IPS-NIHi11 (cell line): ENCODE data around the gene ZSCAN10.

Experiments used
- DNase-seq: peaks from one replicate; pipeline ENCODE4 v3.0.0; 2012; ENCODE audit warnings: mixed read lengths, low spot score

Gene ZSCAN10

DNA sequence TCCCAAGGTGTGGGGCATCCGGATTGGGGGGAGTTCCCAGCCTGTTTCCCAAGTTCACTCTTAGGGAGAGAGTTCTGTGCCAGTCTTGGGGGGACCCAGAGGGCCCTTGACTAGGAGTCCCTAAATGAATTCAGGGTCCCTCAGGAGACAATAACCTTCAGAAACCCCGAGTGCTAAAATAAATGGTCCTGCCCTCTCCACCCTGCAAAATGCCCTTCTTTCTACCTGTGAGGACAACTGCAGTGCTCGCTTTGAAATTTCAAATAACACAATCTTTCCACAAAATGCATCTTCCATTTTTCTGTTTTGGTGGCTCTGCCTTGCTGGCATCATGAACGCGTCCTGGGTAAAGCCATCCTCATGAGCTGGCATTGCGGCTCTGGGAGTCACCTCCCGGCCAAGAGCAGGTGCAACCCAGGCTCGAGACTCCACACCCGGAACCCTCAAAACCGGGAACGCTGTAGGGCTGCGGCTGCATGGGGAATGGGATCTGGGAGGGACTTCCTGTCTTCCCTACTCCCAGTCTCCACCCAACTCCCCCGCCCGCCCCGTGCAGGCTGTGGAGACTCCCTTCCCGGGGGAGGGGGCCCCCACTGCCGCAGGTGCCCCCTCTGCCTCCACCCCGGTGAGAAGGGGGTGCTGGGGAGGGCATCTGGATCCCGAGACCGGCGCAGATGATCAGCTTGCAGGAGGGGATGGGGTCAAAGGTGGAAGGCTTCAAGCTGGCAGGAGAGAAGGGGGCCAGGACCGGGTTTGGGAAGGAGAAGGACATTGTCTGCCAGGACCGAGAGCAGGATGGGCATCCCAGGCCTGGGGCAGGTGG is 13.2 kb upstream of the ZSCAN10 start, which contains the start of gene ZNF205:
Gene ZNF205, plus strand, starts transcription at position 529 of the 823 bp plus-strand sequence. CDS start 845 bp downstream, outside the sequence.
- DNase-seq = peak; percentile 90

DNA sequence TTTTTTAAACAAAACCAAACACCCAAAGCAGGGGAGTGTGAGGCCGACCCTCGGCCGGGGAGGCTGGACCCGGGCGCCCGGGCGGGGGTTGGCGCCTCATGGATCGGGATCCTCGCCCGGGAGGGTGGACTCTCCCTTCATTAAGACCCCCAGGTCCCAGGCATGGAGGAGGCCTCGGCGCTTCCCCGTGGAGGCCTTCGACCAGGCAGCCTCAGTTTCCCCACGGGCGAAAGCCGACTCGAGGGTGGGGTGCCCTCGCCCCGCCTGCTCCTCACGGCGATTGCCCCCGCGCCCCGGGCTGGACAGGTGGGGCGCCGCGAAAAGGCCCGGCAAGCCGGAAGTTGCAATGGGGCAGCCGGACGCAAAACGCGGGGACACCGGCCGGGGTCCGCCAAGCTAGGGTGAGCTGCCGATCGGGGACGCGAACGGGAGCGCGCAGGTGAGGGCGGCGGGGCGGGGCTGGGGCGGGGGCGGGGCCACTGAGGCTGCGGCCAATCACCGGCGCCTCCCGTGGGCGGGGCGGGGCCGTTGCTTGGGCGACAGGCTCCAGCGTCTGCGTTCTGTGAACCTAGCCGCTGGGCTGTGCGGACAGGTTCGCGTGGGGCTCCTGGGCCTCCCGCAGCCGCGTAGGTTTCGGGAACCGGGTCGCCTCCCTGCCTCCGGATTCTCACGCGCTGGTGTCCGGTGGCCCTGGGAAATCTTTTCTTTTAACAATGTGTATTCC is 7.3 kb upstream of the ZSCAN10 start:
- DNase-seq = peak; percentile 96

DNA sequence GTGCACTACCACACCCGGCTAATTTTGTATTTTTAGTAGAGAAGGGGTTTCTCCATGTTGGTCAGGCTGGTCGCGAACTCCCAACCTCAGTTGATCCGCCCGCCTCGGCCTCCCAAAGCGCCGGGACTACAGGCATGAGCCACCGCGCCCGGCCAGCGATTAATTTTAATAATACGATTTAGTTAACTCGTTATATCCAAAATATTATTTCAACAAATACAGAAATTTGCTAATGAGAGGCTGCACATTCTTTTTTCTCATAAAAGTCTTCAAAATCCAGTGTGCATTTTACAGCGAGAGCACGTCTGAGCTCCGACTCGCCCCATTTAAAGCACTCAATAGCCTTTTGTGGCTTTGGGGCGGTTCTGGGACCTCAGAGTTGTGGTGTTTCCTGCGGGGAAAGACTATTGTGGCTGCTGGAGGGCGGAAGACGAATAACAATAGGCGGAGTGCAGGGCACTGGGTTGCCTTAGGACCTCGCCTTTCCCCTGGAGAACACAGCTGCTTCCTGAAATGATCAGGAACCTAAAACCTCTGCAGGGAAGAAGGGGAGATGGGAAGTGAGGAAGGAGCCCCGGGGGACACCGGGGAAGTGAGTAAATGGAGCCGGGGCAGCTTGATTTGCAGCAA is 2.9 kb upstream of the ZSCAN10 start:
- DNase-seq = peak; percentile 39

GRCh38 chr16:3101018-3101840 is 2.1 kb upstream of the ZSCAN10 start:
- no peak for DNase-seq

GRCh38 chr16:3099732-3100499 is 822 bp upstream of the ZSCAN10 start:
- DNase-seq = peak; percentile 89

DNA sequence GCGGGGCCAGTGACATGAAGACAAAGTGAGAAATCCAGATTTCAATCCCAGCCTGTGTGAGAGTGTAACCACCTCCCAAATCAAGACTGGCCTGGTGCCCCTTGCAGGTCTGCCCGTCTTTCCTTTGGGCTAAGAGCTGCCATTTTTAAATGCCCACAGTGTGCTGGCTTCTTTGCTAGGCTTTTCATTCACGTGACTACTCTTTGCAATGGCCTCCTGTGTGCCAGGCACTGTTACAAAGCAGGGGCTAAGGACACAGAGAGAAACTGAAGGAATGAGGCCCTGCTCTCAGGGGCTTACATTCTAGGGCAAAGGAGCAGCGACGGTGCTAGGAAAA is 269 bp upstream of the ZSCAN10 start:
- no peak for DNase-seq

DNA sequence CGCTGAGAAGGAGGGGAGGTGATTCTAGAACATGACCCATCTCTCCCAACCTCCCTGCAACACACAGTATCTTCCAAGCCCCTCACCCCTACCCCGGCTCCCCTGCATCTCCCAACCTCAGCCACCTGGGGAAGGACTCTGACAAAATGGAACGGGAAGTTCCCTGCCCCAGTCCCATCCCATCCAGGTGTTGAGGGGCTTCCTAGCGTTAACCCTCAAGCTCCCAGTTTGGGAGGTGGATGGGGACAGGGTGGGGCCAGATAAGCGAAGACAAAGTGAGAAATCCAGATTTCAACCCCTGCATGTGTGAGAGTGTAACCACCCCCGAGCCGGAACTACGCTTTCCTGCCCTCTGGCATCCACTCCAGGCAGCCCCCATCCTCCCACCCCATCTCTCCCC is 1.8 kb downstream of the ZSCAN10 start:
- DNase-seq = peak; percentile 32

DNA sequence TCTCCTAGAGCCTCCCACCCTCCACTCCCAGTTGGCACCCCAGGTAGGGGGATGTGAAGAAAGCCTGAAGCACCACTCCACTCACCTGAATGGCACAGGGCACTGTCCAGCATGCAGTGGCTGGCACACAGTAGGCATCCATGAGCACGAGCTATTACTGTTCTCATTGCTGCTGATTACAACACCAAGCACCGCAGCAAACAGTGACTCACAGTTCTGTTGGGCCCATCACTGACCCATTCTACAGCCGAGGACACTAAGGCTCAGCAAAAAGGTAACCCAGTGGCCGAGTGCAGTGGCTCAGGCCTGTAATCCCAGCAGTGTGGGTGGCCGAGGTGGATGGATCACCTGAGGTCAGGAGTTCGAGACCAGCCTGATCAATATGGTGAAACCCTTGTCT is 2.7 kb downstream of the ZSCAN10 start:
- DNase-seq = no peak

- DNase-seq = no peak
These were observed 3.2 kb downstream of the ZSCAN10 start for GRCh38 chr16:3095869-3096268.

DNA sequence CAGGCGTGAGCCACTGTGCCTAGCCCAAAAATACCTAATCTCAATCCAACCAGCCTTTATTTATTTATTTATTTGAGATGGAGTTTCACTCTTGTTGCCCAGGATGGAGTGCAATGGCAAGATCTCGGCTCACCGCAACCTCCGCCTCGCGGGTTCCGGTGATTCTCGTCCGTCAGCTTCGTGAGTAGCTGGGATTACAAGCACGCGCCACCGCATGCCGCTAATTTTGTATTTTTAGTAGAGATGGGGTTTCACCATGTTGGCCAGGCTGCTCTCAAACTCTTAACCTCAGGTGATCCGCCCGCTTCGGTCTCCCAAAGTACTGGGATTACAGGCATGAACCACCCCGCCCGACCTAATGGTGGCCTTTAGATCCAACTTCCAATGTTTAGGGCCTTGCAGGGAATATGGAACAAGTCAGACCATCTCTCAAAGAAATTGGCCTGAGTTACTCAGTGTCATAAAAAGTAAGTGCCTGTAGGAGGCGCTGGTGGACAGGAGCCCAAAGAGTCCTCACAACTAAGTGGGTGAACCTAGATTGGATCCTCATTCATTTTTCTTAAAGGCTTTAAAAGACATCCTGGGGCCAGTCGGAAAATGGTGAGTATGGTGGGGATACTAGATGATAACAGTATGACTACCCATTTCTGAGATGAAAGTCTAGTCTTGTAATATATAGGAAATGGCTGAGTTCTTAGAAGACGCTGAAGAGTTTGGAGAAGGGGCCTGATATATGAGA is 4.6 kb downstream of the ZSCAN10 start:
- peak; percentile 79 for DNase-seq

GRCh38 chr16:3092501-3092941 is 6.6 kb downstream of the ZSCAN10 start:
- DNase-seq = no peak

DNA sequence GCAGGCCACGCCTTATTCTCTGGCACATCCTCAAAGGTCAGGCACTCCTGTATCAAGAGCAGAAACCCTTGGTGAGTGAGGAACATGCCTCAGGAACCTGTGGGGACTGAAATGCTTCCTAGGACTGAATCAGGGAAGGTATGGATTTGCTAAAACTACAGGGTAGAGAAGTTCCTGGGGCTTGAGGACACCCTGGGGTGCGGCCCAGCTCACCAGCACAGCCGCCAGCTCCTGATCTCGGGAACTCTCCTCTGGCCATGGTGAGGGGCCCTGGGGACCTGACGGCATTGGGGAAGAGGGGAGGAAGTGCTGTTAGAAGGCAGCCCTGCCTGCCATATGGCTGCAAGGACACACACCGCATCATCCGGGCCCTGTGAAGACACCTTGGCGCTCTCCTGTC is 7.5 kb downstream of the ZSCAN10 start:
- no peak for DNase-seq

DNA sequence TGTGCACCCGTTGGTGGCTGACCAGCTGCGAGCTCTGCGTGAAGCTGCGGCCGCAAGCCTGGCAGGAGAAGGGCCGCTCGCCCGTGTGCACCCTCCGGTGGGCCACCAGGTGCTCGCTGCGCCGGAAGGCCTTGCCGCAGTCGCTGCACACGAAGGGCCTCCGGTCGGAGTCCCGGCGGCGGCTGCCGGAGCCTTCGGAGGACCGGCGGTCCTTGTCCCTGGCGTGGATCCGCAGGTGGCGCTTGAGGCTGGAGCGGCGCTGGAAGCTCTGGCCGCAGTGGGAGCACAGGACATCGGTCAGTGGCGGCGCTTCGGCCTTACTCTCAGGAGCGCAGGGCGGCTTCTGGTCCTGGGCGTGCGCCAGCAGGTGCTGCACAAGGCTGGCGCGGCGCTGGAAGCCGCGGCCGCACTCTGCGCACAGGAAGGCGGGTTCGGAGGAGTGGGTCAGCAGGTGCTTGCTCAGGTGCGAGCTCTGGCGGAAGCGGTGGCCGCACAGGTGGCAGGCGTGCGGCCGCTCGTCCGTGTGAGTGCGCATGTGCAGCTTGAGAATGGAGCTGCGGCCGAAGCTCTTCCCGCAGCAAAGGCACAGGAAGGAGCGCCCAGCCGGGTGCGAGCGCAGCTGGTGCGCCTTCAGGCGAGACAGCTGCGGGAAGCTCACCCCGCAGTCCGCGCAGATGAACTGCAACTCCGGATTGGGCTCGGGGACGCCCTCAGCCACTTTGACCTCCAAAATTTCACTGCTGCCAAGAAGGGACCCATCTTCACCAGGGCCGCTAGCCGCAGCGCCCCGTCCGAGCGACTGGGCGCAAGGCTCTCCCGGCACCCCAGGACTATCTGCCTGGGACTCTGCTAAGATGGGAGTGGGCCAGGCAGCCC is 9.1 kb downstream of the ZSCAN10 start:
- DNase-seq = peak; percentile 8

DNA sequence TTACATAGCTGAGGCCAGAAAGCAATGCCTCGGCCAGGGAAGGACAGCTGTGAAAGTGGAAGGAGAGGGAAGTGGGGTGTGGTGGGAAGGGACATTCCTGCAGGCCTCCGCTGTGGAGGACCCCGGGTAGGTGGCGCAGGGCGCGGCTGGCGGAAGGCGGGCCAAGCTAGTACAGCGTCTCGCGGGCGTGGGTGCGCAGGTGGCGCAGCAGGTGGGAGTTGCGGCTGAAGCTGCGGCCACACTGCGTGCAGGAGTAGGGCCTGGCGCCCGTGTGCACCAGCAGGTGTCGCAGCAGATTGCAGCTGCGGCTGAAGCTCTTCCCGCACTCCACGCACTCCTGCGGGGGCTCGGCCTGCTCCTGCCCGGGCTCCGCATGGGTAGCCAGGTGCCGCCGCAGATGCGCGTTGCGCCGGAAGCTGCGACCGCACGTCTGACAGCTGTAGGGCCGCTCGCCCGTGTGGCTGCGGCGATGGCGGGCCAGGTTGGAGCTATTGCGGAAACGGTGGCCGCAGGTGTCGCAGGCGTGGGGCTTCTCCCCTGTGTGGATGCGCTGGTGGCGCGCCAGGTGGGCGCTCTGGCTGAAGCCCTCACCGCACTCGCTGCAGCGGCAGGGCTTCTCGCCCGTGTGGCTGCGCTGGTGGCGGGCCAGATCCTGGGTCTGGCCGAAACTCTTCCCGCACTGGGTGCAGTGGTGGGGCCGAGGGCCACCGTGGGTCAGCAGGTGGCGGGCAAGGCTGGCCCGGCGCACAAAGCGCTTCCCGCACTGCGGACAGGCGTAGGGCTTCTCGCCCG is 10.0 kb downstream of the ZSCAN10 start:
- DNase-seq = peak; percentile 16

DNA sequence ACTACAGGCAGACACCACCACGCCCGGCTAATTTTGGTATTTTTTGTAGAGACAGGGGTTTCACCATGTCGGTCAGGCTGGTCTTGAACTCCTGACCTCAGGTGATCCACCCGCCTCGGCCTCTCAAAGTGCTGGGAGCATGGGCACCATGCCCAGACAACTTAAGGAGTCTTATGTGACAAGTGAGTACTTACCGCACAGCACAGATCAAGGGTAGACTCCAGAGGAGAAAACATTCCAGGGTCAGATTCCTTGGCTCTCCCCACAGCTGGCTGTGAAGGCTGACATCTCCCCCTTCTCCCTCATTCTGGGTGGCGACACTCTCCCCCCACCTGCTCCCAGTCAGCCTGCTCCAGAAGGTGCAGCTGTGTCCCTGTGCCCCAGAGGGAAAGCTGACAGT is 10.6 kb downstream of the ZSCAN10 start:
- DNase-seq = peak; percentile 3

- peak; percentile 38 for DNase-seq
These were observed 11.6 kb downstream of the ZSCAN10 start for GRCh38 chr16:3087243-3088235.

DNA sequence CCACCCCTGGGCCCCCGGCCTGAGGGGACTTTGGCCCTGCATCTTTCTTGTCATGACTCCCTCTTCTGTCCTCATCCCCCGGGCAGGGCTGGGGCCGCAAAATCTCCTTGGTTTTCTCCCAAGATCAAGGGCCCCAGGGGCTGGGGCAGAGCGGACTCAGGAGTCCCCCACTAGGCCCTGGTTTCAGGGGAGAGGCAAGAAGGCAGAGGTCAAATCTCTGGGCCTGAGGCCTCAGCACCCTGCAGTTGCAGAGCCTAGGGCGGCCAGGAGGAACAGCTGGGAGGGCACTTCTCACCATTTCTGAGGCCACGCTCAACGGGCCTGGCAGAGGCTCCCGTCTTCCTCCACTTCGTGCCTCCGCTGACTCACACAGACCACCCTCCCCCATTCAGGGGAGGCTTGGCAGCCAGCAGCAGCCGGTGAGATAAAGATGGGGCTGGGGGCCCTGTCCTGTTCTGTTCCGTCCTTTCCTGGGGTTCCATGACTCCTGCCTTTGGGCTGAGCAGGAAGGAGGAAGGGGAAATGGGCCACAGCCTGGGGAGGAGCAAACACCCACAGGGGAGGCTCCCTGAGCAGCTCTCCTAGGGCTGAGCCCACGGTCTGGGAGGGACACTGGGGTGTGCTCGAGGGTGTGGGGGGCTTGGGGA is 12.4 kb downstream of the ZSCAN10 start:
- peak; percentile 5 for DNase-seq
